HUES6 (cell line): ENCODE results near the gene ARID1B.

Experiments used
- H3K27ac ChIP-seq: 2 replicates; pipeline ENCODE4 v1.7.0; 2013; ENCODE audit warnings: low read depth, mild to moderate bottlenecking, low read length, inconsistent platforms
- H3K27me3 ChIP-seq: 2 replicates; pipeline ENCODE4 v1.6.1; 2013; ENCODE audit warnings: low read length; ENCODE audit not compliant: control insufficient read depth, insufficient read depth
- H3K36me3 ChIP-seq: 2 replicates; pipeline ENCODE4 v1.6.1; 2013; ENCODE audit warnings: low read length; ENCODE audit not compliant: control insufficient read depth, insufficient read depth
- H3K4me1 ChIP-seq: 2 replicates; pipeline ENCODE4 v1.6.1; 2013; ENCODE audit warnings: low read length; ENCODE audit not compliant: control insufficient read depth, insufficient read depth
- H3K4me3 ChIP-seq: 2 replicates; pipeline ENCODE4 v1.5.1; 2013; ENCODE audit warnings: low read depth, low read length
- H3K9ac ChIP-seq: one replicate; pipeline ENCODE4 v1.6.1; 2013; ENCODE audit warnings: mild to moderate bottlenecking, low read length
- H3K9me3 ChIP-seq: 2 replicates; pipeline ENCODE4 v1.6.1; 2013; ENCODE audit warnings: low read depth, low read length; ENCODE audit not compliant: control insufficient read depth, insufficient read depth

Gene ARID1B

GRCh38 chr6:157088841-157089240 is 311.7 kb downstream of the ARID1B start:
- Histone ChIP-seq H3K4me3 (no peak overlapping the region), H3K9me3 (no peaks in the 10 kb centered on the region), H3K9ac (no peak overlapping the region), H3K4me1 (peaks cover 35% of the 10 kb centered on the region), H3K27ac (no peak overlapping the region), H3K27me3 (no peaks in the 10 kb centered on the region), H3K36me3 (no peaks in the 10 kb centered on the region; the same call in 1 of the 2 replicates)

DNA sequence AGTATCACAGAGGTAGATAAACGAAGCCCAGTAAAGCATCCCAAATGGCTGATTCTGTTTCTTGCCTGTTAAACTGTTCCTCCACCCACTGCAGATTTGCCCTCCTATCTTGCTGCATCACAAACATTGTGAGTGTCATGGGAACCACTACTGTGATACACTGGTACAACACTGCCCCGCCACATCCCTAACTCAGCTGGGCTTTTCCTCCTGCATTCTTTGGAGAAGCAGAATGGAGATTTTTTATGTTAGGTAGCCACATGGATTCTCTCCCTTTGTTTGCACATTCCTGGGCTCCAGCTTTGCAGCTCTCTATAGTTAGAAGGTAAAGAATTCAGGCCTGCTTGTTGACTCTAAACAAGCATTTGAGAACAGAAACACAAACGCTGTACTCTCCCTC is 312.1 kb downstream of the ARID1B start:
- Histone ChIP-seq H3K4me3 (peak overlapping the region; percentile 25; the same call in 1 of the 2 replicates), H3K9me3 (no peaks in the 10 kb centered on the region), H3K27me3 (no peaks in the 10 kb centered on the region), H3K9ac (peak overlapping the region; percentile 4), H3K36me3 (no peaks in the 10 kb centered on the region; the same call in 1 of the 2 replicates), H3K27ac (peak overlapping the region; percentile 63; the same call in 1 of the 2 replicates), H3K4me1 (peaks cover 35% of the 10 kb centered on the region)

- Histone ChIP-seq H3K27me3 (no peaks in the 10 kb centered on the region), H3K9me3 (no peaks in the 10 kb centered on the region), H3K4me1 (peaks cover 35% of the 10 kb centered on the region), H3K36me3 (no peaks in the 10 kb centered on the region; the same call in 1 of the 2 replicates), H3K27ac (peak overlapping the region; percentile 63; the same call in 1 of the 2 replicates), H3K4me3 (peak overlapping the region; percentile 25), H3K9ac (peak overlapping the region; percentile 4)
Observed at GRCh38 chr6:157089851-157090250, 312.7 kb downstream of the ARID1B start.

DNA sequence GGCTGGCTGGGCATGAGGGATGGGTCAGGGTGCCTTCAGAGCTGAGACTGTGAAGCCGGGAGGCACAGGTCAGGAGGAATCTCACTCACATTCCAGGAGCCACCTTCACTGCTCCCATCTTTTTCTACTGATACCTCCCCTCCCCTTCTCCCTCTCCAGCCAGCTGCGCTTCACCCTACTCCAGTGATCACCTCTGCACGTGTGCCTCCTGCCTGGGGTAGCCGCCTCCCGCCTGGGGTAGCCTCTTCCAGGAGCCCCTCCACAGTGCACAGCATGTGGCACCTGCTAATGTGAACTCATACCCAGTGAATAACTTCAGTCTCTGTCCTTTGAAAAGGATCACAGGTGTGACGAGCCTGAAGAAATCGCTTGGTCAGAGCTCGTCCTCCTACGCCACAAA is 313.6 kb downstream of the ARID1B start:
- Histone ChIP-seq H3K27ac (no peak overlapping the region), H3K9me3 (no peaks in the 10 kb centered on the region), H3K27me3 (no peaks in the 10 kb centered on the region), H3K4me3 (no peak overlapping the region), H3K36me3 (no peaks in the 10 kb centered on the region), H3K9ac (no peak overlapping the region), H3K4me1 (peaks cover 35% of the 10 kb centered on the region)

- no peak overlapping the region for H3K27ac ChIP-seq
- no peak overlapping the region for H3K4me3 ChIP-seq
- no peak overlapping the region for H3K9ac ChIP-seq
- peaks cover 35% of the 10 kb centered on the region for H3K4me1 ChIP-seq
- H3K36me3 ChIP-seq: no peaks in the 10 kb centered on the region
- H3K27me3 ChIP-seq: no peaks in the 10 kb centered on the region
- no peaks in the 10 kb centered on the region for H3K9me3 ChIP-seq
Observed at GRCh38 chr6:157091243-157091642, 314.1 kb downstream of the ARID1B start.

- peaks cover 37% of the 10 kb centered on the region for H3K4me1 ChIP-seq
- no peak overlapping the region for H3K9ac ChIP-seq
Observed at GRCh38 chr6:157091856-157092460, 314.8 kb downstream of the ARID1B start.

GRCh38 chr6:157092736-157093135 is 315.6 kb downstream of the ARID1B start:
- no peak overlapping the region for H3K9ac ChIP-seq
- H3K9me3 ChIP-seq: no peaks in the 10 kb centered on the region
- H3K27ac ChIP-seq: no peak overlapping the region
- no peak overlapping the region for H3K4me3 ChIP-seq
- no peaks in the 10 kb centered on the region for H3K36me3 ChIP-seq
- H3K27me3 ChIP-seq: no peaks in the 10 kb centered on the region
- H3K4me1 ChIP-seq: peaks cover 37% of the 10 kb centered on the region

More at GRCh38 chr6:157091856-157092460, 314.8 kb downstream of the ARID1B start:
- Histone ChIP-seq H3K27ac (no peak overlapping the region), H3K27me3 (no peaks in the 10 kb centered on the region), H3K9me3 (no peaks in the 10 kb centered on the region), H3K4me3 (no peak overlapping the region), H3K36me3 (no peaks in the 10 kb centered on the region)

DNA sequence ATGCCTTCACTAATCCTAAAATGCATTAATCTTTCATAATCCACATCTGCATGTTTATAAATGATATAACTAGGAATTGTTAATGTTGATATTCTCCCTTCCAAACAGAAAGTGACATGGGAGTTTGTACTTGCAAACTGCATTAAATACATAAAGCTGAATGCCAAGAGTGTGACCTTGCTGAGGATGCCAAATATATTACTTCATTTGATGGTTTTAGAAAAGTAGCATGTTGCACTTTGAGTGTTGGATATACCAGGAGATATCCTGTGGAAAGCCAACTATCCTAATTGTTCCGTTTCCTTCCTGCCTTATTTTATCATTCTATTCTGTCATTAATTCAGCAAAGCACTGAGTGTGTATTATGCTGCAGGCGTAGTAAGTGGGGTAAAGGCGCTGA is 316.4 kb downstream of the ARID1B start:
- Histone ChIP-seq H3K9ac (no peak overlapping the region), H3K9me3 (no peaks in the 10 kb centered on the region), H3K4me1 (peaks cover 37% of the 10 kb centered on the region), H3K27ac (no peak overlapping the region), H3K36me3 (no peaks in the 10 kb centered on the region), H3K27me3 (no peaks in the 10 kb centered on the region), H3K4me3 (no peak overlapping the region)

DNA sequence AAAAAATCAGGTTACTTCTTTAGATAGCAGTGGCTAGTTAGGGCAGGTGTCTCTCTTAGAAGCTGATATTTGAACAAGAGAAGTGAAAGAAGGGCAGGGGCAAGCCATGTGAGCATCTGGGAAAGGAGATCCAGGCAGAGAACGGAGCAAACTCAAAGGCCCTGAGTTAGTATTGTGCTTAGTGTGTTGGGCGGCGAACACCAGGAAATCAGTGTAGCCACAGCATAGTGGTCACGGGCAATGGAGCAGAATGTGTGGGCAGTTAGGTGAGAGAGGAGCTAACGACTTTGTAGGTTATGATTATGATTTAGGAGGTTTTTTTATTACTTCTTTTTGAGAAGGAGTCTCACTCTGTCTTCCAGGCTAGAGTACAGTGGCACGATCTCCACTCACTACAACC is 316.9 kb downstream of the ARID1B start:
- Histone ChIP-seq H3K36me3 (no peaks in the 10 kb centered on the region), H3K4me3 (no peak overlapping the region), H3K4me1 (peaks cover 32% of the 10 kb centered on the region), H3K27ac (no peak overlapping the region), H3K9me3 (no peaks in the 10 kb centered on the region), H3K9ac (no peak overlapping the region), H3K27me3 (no peaks in the 10 kb centered on the region)

GRCh38 chr6:157095084-157095483 is 317.9 kb downstream of the ARID1B start:
- H3K27me3 ChIP-seq: no peaks in the 10 kb centered on the region
- no peak overlapping the region for H3K9ac ChIP-seq
- H3K27ac ChIP-seq: no peak overlapping the region
- no peaks in the 10 kb centered on the region for H3K36me3 ChIP-seq
- H3K9me3 ChIP-seq: no peaks in the 10 kb centered on the region
- no peak overlapping the region for H3K4me3 ChIP-seq
- H3K4me1 ChIP-seq: peaks cover 22% of the 10 kb centered on the region

DNA sequence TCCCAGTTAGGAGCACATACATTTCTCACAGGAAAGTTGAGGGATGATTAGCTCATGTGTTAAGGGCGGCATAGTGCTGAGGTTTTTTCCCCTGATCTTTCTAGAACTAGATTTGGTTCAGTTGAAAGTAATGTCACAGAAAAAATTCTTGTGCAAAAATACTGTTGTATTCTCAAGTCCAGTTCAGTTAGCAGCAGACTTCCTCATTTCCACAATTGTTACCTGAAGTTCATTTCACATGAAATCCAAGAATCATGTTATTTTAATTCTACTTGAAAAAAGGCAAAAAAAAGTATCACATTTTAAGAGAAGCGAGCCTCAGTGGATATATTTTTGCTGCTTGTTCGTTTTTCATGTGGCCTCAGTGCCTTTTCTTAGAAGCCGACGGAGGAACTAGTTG is 318.4 kb downstream of the ARID1B start:
- Histone ChIP-seq H3K9ac (no peak overlapping the region), H3K36me3 (no peaks in the 10 kb centered on the region), H3K4me1 (peaks cover 17% of the 10 kb centered on the region), H3K4me3 (no peak overlapping the region), H3K9me3 (no peaks in the 10 kb centered on the region), H3K27ac (no peak overlapping the region), H3K27me3 (no peaks in the 10 kb centered on the region)
